ENCODE results near the gene MACROD2.
"Not testable (repeated sequence)": the region's sequence is repeated elsewhere in the genome, so short reads cannot be mapped to it uniquely, and the experiment has no call there.

MACROD2 gene

GRCh38 chr20:14266246-14266645 lies 270.9 kb downstream of the MACROD2 start:
- DNase-seq (ENCODE audit: low read depth in 2 of 2) = no peak

- not testable (repeated sequence) for DNase-seq (ENCODE audit: low read depth in 2 of 2)
These were observed 275.4 kb downstream of the MACROD2 start for GRCh38 chr20:14270751-14271150.

- DNase-seq (ENCODE audit: low read depth in 2 of 2) = no peak
These were observed 286.8 kb downstream of the MACROD2 start for GRCh38 chr20:14282140-14282539.

- DNase-seq (ENCODE audit: low read depth in 2 of 2) = no peak
These were observed 289.1 kb downstream of the MACROD2 start for GRCh38 chr20:14284443-14284842.

- no peak for DNase-seq (ENCODE audit: low read depth in 2 of 2)
These were observed 293.3 kb downstream of the MACROD2 start for GRCh38 chr20:14288341-14289330.

- DNase-seq (ENCODE audit: low read depth in 2 of 2) = no peak
These were observed 296.2 kb downstream of the MACROD2 start for GRCh38 chr20:14291502-14291901.

GRCh38 chr20:14295238-14295637 lies 299.9 kb downstream of the MACROD2 start:
- DNase-seq (ENCODE audit: low read depth in 2 of 2) = no peak

GRCh38 chr20:14295770-14296309 lies 300.5 kb downstream of the MACROD2 start:
- DNase-seq (ENCODE audit: low read depth in 2 of 2) = no peak

- no peak for DNase-seq (ENCODE audit: low read depth in 2 of 2)
These were observed 304.5 kb downstream of the MACROD2 start for GRCh38 chr20:14299831-14300230.

- no peak for DNase-seq (ENCODE audit: low read depth in 2 of 2)
These were observed 307.8 kb downstream of the MACROD2 start for GRCh38 chr20:14303106-14303505.

GRCh38 chr20:14303651-14304050 lies 308.3 kb downstream of the MACROD2 start:
- DNase-seq (ENCODE audit: low read depth in 2 of 2) = no peak

- DNase-seq (ENCODE audit: low read depth in 2 of 2) = no peak
These were observed 309.2 kb downstream of the MACROD2 start for GRCh38 chr20:14304472-14304871.

- DNase-seq (ENCODE audit: low read depth in 2 of 2) = no peak
These were observed 312.6 kb downstream of the MACROD2 start for GRCh38 chr20:14307956-14308355.

GRCh38 chr20:14310977-14311627 lies 315.8 kb downstream of the MACROD2 start:
- no peak for DNase-seq (ENCODE audit: low read depth in 2 of 2)

- no peak for DNase-seq (ENCODE audit: low read depth in 2 of 2)
These were observed 316.7 kb downstream of the MACROD2 start for GRCh38 chr20:14312001-14312400.

GRCh38 chr20:14313341-14314020 lies 318.2 kb downstream of the MACROD2 start:
- no peak for DNase-seq (ENCODE audit: low read depth in 2 of 2)

- no peak for DNase-seq (ENCODE audit: low read depth in 2 of 2)
These were observed 324.4 kb downstream of the MACROD2 start for GRCh38 chr20:14319704-14320103.

GRCh38 chr20:14331646-14332045 lies 336.3 kb downstream of the MACROD2 start:
- DNase-seq (ENCODE audit: low read depth in 2 of 2) = no peak

- no peak for DNase-seq (ENCODE audit: low read depth in 2 of 2)
These were observed 337.6 kb downstream of the MACROD2 start for GRCh38 chr20:14332866-14333265.

- DNase-seq (ENCODE audit: low read depth in 2 of 2) = no peak
These were observed 338.4 kb downstream of the MACROD2 start for GRCh38 chr20:14333721-14334120.

- no peak for DNase-seq (ENCODE audit: low read depth in 2 of 2)
These were observed 339.1 kb downstream of the MACROD2 start for GRCh38 chr20:14334306-14334930.

GRCh38 chr20:14335052-14335451 lies 339.7 kb downstream of the MACROD2 start:
- DNase-seq (ENCODE audit: low read depth in 2 of 2) = no peak
